Measurements from ENCODE around the gene LTO1. TPM values are rescaled to one million over a fixed set of nuclear protein-coding genes. Genes with fewer than 3 reads are reported as not detected.

The LTO1 gene
- total and polyA plus RNA-seq, 2 of the 13 experiments (the other 11 are each of a cell fraction or from before 2014, with no cell fraction given): 11.8 to 15.0 TPM

DNA sequence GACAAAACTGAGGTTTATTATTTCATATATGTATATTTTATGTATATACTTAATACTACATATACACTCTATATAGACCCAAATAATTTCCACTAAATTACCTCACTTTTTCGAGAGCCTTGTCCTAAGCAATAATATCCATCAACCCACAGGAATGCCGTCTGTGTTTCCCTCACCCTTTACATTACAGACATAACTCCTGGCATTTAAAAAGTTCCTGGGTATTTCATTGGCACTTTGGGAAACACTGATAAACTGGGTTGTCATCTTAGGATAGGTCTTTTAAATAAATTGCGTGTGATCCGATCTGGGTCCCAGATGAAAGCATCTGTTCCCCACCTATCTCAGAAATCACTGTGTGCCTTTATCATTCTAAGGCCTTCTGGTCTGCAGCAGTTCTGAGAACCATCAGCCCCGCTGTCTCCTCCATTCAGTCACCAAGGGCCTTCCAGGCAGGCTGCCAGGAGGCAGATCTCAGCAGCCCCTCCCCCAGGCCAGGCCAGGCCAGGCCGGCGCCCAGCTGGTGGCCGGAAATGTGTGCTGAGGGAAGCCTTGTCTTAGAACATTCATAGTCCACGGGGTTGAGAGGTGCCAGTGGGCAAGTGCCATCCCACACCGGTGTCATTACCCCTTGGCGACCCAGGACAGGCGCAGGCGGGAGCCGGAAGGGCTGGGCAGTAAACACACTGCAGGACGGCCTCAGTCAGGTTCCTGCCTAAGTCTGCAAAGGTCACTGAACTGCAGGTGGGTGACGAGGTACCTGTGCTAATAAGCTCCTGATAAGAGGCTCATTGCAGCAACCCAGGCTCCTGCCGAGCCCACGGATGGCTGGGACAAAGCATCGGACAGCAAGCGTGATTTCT is 25.4 kb upstream of the LTO1 start:
- DNase-seq (ENCODE audit: low spot score): peak; percentile 66
- in situ Hi-C loops (cut with HindIII; ENCODE audit: extremely low pct_ligation_motif_present, low pct_unique_long_range_greater_than_20kb) (no loop called here), intact Hi-C loops (cut with micrococcal nuclease; ENCODE audit: unreplicated experiment) (no loop called here)
- POLR2A ChIA-PET: interaction anchor here (1.2 to 1.7 kb wide), 2 partner anchors 9 to 25 kb away, joined by 5 to 11 read pairs; partner anchors contain the start of gene LTO1
- H4K20me1 ChIP-seq (ENCODE audit: insufficient read depth, low read length): no peaks in the 10 kb centered on the region
- no peaks in the 10 kb centered on the region for H3K36me3 ChIP-seq (replicated peaks in 1 of 2; ENCODE audit: control insufficient read depth in 1 of 2, insufficient read depth in 2 of 2, low read length in 2 of 2)
- peaks cover 0 to 19% of the 10 kb centered on the region in 2 experiments; a peak in 2 of 5 replicates for H3K27me3 ChIP-seq (ENCODE audit: control insufficient read depth in 1 of 2, insufficient read depth in 2 of 2, low read length in 2 of 2)
- peak overlapping the region; percentile 20 to 64 (median 29); a peak in 5 of 6 replicates for H3K4me3 ChIP-seq (replicated peaks in 1 of 3; ENCODE audit: insufficient read depth in 1 of 3, low read depth in 2 of 3, low read length in 3 of 3)
- H3K4me1 ChIP-seq (ENCODE audit: insufficient read depth, low read length): peaks cover 74% of the 10 kb centered on the region
- no peaks in the 10 kb centered on the region for H3K79me2 ChIP-seq (ENCODE audit: insufficient read depth, low read length)
- peak; percentile 60 for FAIRE-seq
- WGBS (ENCODE audit: low lambda C conversion rate): under 1% methylated on average over 9 of the region's 20 CpGs
- H2AFZ ChIP-seq (ENCODE audit: low read length): no peak overlapping the region
- peak; percentile 71 for ATAC-seq
- H3K9ac ChIP-seq (ENCODE audit: insufficient read depth, low read depth, low read length): peak overlapping the region; percentile 32
- CTCF ChIA-PET (ENCODE audit: low intra/inter-chr PET ratio, low total read pairs): no interaction called here
- H3K4me2 ChIP-seq (ENCODE audit: low read depth, low read length): peak overlapping the region; percentile 87
- BruUV-seq (replicated peaks): TSS peak; percentile 65
- H3K27ac ChIP-seq (ENCODE audit: extremely low read length, insufficient read depth, low read length): peak overlapping the region; percentile 49
- H3K9me3 ChIP-seq (ENCODE audit: low read length): no peaks in the 10 kb centered on the region
- TF ChIP-seq, protein P1, sequence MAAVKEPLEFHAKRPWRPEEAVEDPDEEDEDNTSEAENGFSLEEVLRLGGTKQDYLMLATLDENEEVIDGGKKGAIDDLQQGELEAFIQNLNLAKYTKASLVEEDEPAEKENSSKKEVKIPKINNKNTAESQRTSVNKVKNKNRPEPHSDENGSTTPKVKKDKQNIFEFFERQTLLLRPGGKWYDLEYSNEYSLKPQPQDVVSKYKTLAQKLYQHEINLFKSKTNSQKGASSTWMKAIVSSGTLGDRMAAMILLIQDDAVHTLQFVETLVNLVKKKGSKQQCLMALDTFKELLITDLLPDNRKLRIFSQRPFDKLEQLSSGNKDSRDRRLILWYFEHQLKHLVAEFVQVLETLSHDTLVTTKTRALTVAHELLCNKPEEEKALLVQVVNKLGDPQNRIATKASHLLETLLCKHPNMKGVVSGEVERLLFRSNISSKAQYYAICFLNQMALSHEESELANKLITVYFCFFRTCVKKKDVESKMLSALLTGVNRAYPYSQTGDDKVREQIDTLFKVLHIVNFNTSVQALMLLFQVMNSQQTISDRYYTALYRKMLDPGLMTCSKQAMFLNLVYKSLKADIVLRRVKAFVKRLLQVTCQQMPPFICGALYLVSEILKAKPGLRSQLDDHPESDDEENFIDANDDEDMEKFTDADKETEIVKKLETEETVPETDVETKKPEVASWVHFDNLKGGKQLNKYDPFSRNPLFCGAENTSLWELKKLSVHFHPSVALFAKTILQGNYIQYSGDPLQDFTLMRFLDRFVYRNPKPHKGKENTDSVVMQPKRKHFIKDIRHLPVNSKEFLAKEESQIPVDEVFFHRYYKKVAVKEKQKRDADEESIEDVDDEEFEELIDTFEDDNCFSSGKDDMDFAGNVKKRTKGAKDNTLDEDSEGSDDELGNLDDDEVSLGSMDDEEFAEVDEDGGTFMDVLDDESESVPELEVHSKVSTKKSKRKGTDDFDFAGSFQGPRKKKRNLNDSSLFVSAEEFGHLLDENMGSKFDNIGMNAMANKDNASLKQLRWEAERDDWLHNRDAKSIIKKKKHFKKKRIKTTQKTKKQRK (IDR thresholded peaks at IDR 0.05; ENCODE audit: low read length): no peak
- TF ChIP-seq ZNF562 (CRISPR knock-in tag; IDR thresholded peaks at IDR 0.05; ENCODE audit: borderline replicate concordance): no peak
- TF ChIP-seq ZNF292 (CRISPR knock-in tag; IDR thresholded peaks at IDR 0.05; ENCODE audit: borderline replicate concordance, low read depth): 0 out of 2 replicates have a peak, but pooled peaks have one; percentile 21
- TF ChIP-seq ZNF205 (CRISPR knock-in tag; IDR thresholded peaks at IDR 0.05): 0 out of 2 replicates have a peak, but pooled peaks have one; percentile 15
- peak; percentile 31 for TF ChIP-seq TEAD3 (CRISPR knock-in tag; optimal IDR thresholded peaks at IDR 0.05; ENCODE audit: borderline replicate concordance)
- no peak for TF ChIP-seq ZNF75D (CRISPR knock-in tag; IDR thresholded peaks at IDR 0.05; ENCODE audit: borderline replicate concordance)
- TF ChIP-seq FOXK1 (CRISPR knock-in tag; IDR thresholded peaks at IDR 0.05; ENCODE audit: borderline replicate concordance, low read depth): peak; percentile 38; the same call in 1 of the 2 replicates
- TF ChIP-seq, protein P2, sequence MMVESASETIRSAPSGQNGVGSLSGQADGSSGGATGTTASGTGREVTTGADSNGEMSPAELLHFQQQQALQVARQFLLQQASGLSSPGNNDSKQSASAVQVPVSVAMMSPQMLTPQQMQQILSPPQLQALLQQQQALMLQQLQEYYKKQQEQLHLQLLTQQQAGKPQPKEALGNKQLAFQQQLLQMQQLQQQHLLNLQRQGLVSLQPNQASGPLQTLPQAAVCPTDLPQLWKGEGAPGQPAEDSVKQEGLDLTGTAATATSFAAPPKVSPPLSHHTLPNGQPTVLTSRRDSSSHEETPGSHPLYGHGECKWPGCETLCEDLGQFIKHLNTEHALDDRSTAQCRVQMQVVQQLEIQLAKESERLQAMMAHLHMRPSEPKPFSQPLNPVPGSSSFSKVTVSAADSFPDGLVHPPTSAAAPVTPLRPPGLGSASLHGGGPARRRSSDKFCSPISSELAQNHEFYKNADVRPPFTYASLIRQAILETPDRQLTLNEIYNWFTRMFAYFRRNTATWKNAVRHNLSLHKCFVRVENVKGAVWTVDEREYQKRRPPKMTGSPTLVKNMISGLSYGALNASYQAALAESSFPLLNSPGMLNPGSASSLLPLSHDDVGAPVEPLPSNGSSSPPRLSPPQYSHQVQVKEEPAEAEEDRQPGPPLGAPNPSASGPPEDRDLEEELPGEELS (CRISPR knock-in tag; IDR thresholded peaks at IDR 0.05): peak; percentile 72
- TF ChIP-seq NFKB2 (CRISPR knock-in tag; IDR thresholded peaks at IDR 0.05; ENCODE audit: borderline replicate concordance): peak; percentile 60; the same call in 1 of the 2 replicates
- TF ChIP-seq KDM2A (CRISPR knock-in tag; IDR thresholded peaks at IDR 0.05; ENCODE audit: borderline replicate concordance, low read depth): peak; percentile 43; the same call in 1 of the 2 replicates
- TF ChIP-seq MIER2 (CRISPR knock-in tag; IDR thresholded peaks at IDR 0.05): 0 out of 2 replicates have a peak, but pooled peaks have one; percentile 16
- peak; percentile 83; the same call in 1 of the 2 replicates for TF ChIP-seq MTA1 (CRISPR knock-in tag; IDR thresholded peaks at IDR 0.05; ENCODE audit: borderline replicate concordance)
- 0 out of 2 replicates have a peak, but pooled peaks have one; percentile 15 for TF ChIP-seq MEIS2 (CRISPR knock-in tag; IDR thresholded peaks at IDR 0.05)
- TF ChIP-seq ZFP90 (CRISPR knock-in tag; IDR thresholded peaks at IDR 0.05; ENCODE audit: borderline replicate concordance): 0 out of 2 replicates have a peak, but pooled peaks have one; percentile 37
- no peak for TF ChIP-seq KDM5A (IDR thresholded peaks at IDR 0.05; ENCODE audit: borderline replicate concordance, low read length)
- no peak for TF ChIP-seq HHEX (CRISPR knock-in tag; IDR thresholded peaks at IDR 0.05)
- no peak for TF ChIP-seq ZNF773 (CRISPR knock-in tag; IDR thresholded peaks at IDR 0.05; ENCODE audit: borderline replicate concordance)
- peak; percentile 45; the same call in 1 of the 2 replicates for TF ChIP-seq ZNF160 (CRISPR knock-in tag; IDR thresholded peaks at IDR 0.05)
- TF ChIP-seq DR1 (CRISPR knock-in tag; IDR thresholded peaks at IDR 0.05): no peak

Measured in HepG2 (cell line).